ENCODE data around the gene THAP4. TPM values are rescaled to one million over a fixed set of nuclear protein-coding genes. Genes with fewer than 3 reads are reported as not detected.
"Not testable (repeated sequence)": the region's sequence is repeated elsewhere in the genome, so short reads cannot be mapped to it uniquely, and the experiment has no call there.

Gene THAP4
- total RNA-seq, 3 donors from 2014 or later, result 58.6 to 61.8 (median 59.0) TPM

DNA sequence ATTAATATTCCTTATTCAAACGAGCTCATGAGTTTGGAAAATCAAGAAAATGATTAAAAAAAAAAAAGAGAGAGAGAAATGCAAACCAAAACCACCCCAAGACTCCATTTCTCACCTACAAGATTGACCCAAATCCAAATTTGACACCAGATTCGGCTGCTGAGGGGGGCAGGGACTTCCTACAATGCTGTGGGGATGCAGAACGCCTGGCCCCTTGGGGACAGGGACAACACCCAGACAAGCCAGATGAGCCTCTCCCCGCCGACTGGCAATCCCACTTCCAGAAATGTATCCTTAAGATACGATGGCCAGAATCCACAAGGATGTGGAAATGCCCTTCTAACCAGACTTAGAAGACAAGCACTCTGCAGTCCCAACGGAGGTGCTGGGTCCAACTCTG, 57.7 kb downstream of the THAP4 start:
- Mint-ChIP-seq H3K9me3 (no peaks in the 10 kb centered on the region), H3K4me3 (no peak overlapping the region), H3K4me1 (ENCODE audit: low read depth) (no peaks in the 10 kb centered on the region), H3K27me3 (ENCODE audit: low read depth) (no peaks in the 10 kb centered on the region), H3K36me3 (ENCODE audit: insufficient read depth) (peaks cover 27% of the 10 kb centered on the region)
- no peak for DNase-seq
- ATAC-seq, result no peak

DNA sequence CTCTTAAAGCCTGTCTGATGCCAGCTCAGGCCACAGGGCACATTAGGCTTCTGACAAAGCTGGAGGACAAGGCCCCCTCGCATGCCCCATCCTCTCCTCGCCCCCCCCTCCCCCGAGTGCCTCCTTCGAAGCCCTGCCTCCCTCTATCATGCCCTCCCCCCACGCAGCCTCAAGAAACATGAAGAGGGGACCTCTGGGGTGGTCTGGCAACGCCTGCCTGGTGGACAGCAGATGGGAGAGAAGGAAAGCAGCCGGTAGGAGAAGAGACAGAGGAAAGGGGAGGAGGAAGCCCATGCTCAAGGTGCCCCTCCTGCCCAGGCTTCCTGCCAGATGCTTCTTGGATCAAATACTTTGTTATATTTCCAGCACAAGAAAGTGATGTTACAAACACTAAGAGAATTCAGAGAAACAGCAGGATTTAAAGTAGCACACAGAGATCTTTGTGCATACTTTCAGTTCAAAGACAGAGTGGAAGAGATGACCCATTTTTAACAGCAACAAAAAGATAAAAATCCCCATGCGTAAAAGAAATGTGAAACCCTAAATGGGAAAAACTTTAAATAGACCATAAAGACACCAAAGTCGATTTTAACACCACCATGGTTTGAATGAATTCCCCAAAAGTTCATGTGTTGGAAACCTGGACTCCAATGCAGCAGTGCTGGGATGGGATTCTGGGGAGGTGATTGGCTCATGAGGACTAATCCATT, 59.4 kb downstream of the THAP4 start:
- no peaks in the 10 kb centered on the region for H3K9me3 Mint-ChIP-seq
- no peak for DNase-seq
- no peaks in the 10 kb centered on the region for H3K4me1 Mint-ChIP-seq (ENCODE audit: low read depth)
- no peaks in the 10 kb centered on the region for H3K27me3 Mint-ChIP-seq (ENCODE audit: low read depth)
- no peak overlapping the region for H3K4me3 Mint-ChIP-seq
- ATAC-seq, result no peak
- peaks cover 14% of the 10 kb centered on the region for H3K36me3 Mint-ChIP-seq (ENCODE audit: insufficient read depth)

DNA sequence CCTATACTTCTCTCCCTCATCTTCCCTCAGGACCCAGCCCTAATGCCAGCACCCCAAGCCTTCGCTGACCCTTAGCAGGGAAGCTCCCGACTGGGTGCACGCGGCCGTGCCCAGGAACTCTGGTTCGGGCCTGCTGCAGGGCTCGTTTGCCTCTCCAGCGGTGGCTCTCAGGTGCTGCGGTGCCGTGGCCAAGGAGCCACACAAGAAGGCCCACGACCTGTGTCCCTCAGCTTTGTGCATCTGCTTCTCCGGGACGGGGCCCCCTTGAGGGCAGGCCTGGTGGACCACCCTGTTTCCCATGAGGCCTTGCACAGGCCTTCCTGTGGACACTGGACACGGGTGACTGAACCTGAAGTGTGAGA, 60.7 kb downstream of the THAP4 start:
- ATAC-seq, result no peak
- peaks cover 8% of the 10 kb centered on the region for H3K36me3 Mint-ChIP-seq (ENCODE audit: insufficient read depth)
- H3K9me3 Mint-ChIP-seq, result no peaks in the 10 kb centered on the region
- no peak overlapping the region for H3K4me3 Mint-ChIP-seq
- DNase-seq, result no peak
- H3K4me1 Mint-ChIP-seq (ENCODE audit: low read depth), result no peaks in the 10 kb centered on the region
- H3K27me3 Mint-ChIP-seq (ENCODE audit: low read depth), result no peaks in the 10 kb centered on the region

DNA sequence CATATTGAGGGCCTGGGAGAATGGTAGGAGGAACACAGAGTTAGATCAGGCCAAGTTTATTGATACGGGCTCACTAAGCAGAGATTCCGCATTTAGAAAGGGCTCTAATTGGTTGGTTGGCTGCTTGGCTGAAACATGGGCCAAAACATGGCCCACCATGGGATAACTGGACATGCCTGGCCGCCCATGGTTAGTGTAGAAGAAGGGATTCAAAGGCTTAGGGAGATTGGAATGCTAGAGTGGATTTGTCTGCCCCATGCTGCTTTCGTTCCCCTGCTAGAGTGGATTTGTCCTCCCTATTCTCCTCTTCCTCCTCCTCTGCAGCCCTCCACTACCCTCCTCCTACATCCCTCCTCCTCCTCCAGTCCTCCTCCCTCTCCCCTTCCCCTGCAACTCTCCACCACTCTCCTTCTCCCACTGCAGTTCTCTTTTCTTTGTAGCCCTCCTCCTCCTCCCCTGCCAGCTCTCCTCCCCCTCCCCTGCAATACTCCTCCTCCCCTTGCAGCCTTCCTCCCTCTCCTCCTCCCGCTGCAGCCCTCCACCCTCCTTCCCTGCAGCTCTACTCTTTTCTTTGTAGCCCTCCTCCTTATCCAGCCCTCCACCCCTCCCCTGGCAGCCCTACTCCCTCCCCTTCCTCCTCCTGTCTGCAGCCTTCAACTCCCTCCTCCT, 61.2 kb downstream of the THAP4 start:
- DNase-seq (no peak), ATAC-seq (no peak)
- Mint-ChIP-seq H3K9me3 (no peaks in the 10 kb centered on the region), H3K4me1 (ENCODE audit: low read depth) (no peaks in the 10 kb centered on the region), H3K4me3 (no peak overlapping the region), H3K36me3 (ENCODE audit: insufficient read depth) (peaks cover 8% of the 10 kb centered on the region), H3K27me3 (ENCODE audit: low read depth) (no peaks in the 10 kb centered on the region)

DNA sequence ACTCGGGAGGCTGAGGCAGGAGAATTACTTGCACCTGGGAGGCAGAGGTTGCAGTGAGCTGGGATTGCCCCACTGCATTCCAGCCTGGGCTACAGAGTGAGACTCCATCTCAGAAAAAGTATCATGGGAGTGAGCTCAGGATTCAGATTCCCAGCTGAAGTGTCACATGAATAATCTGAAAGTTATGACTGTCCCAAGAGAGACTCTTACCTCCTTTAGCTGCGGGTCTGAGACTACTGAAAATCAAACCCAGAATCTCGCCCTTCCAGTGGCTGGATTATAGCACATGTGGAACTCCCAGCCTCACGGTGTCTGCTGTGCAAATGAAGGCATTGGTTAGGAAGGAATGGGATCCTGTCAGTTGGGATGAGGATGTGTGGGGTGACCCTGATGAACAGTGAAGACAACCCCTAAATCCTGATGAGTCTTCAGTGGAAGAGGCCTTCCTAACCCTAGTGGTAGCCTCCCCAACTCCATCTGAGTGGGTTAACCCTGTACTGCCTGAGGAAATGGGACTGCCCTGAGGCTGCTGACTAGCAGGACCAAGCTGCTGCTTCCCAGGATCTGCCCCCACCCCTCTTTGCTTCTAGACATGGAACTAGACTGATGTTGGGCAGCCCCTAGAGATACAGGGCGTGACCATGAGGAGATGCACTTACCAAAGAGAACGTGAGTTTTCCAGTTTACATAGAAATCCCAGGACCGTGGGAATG, 61.9 kb downstream of the THAP4 start:
- H3K4me3 Mint-ChIP-seq, result no peak overlapping the region
- no peaks in the 10 kb centered on the region for H3K4me1 Mint-ChIP-seq (ENCODE audit: low read depth)

DNA sequence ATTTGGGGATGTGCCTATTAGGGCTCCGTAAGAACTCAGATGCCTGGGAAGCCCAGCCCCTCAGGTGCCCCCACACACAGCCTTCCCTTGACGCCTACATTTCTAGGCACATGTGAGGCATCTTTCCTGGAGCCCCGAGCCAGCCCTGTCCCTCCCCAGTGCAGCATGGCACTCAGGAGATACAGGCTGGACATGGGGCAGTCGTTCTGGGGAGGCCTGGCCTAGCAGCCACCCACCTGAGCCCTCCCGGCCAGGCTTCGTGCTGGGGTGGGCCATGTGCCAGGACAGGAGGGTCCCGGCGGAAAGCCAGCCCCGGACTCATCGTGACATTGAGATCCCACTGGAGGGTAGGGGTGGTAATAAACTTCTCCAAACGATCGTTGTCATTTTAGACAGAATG, 63.2 kb downstream of the THAP4 start:
- no peak for ATAC-seq

More for the DNA sequence above, 61.9 kb downstream of the THAP4 start:
- DNase-seq (no peak), ATAC-seq (no peak)
- H3K27me3 Mint-ChIP-seq (ENCODE audit: low read depth), result no peaks in the 10 kb centered on the region
- peaks cover 8% of the 10 kb centered on the region for H3K36me3 Mint-ChIP-seq (ENCODE audit: insufficient read depth)
- H3K9me3 Mint-ChIP-seq, result no peaks in the 10 kb centered on the region

DNA sequence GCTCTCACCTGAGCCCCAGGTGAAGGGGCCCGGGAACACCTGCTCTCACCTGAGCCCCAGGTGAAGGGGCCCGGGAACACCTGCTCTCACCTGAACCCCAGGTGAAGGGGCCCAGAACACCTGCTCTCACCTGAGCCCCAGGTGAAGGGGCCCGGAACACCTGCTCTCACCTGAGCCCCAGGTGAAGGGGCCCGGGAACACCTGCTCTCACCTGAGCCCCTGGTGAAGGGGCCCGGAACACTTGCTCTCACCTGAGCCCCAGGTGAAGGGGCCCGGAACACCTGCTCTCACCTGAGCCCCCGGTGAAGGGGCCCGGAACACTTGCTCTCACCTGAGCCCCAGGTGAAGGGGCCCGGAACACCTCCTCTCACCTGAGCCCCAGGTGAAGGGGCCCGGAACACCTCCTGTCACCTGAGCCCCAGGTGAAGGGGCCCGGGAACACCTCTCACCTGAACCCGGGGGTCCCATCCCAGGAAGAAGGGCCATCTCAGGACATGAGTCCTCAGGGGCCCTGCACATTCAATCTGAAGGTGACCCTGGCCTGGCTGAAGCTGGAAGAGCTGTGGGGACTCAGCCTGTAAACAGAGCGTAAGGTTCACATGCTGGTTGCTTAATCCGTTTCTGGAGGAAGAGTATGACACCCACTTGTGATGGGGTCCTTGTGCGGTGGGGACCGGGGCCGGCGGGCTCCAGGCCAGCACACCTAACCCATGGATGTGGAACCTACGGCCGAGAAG, 63.9 kb downstream of the THAP4 start:
- H3K4me3 Mint-ChIP-seq; H3K9me3 Mint-ChIP-seq; ATAC-seq; H3K27me3 Mint-ChIP-seq (ENCODE audit: low read depth); DNase-seq; H3K4me1 Mint-ChIP-seq (ENCODE audit: low read depth); H3K36me3 Mint-ChIP-seq (ENCODE audit: insufficient read depth): not testable (repeated sequence)

More for the DNA sequence above, 63.2 kb downstream of the THAP4 start:
- H3K4me1 Mint-ChIP-seq (ENCODE audit: low read depth), result no peaks in the 10 kb centered on the region
- H3K9me3 Mint-ChIP-seq, result no peaks in the 10 kb centered on the region
- H3K36me3 Mint-ChIP-seq (ENCODE audit: insufficient read depth), result peaks cover 6% of the 10 kb centered on the region
- H3K4me3 Mint-ChIP-seq, result no peak overlapping the region
- DNase-seq, result no peak
- H3K27me3 Mint-ChIP-seq (ENCODE audit: low read depth), result no peaks in the 10 kb centered on the region

DNA sequence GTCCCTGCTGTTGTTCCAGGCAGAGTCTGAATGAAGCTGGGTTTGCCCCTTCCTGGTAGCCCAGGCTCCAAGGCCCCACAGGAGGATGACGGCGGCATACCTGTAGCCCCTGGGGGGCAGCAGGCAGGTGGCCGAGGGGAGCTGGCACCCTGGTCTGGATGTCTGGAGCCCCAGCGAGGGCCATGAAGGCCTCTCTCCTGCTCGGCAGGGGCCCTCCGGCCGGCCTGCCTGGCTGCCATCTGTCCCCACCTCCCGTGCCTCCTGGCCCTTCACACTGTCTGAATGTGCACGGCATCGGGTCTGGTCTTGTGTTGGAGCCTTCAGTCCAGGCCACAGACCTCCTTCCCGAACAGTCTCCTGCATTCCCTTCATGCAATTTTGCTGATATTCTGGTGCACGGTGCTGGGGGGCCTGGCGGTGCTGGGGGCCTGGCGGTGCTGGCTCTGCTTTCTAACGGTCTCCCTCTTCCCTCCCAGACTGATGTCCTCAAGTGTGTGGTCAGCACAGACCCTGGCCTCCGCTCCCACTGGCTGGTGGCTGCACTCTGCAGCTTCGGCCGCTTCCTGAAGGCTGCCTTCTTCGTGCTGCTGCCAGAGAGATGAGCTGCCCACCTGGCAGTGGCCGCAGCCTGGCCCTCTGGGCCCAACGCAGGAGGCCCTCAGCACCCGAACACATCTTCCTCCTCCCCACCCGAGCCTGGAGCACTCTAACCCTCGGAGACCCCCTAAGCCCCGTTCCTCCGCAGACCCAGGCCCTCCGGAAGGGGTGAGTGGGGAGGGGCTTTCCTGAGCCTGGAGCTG, 64.9 kb downstream of the THAP4 start:
- Mint-ChIP-seq H3K27me3 (ENCODE audit: low read depth) (no peaks in the 10 kb centered on the region), H3K9me3 (no peaks in the 10 kb centered on the region), H3K4me1 (ENCODE audit: low read depth) (no peaks in the 10 kb centered on the region), H3K36me3 (ENCODE audit: insufficient read depth) (peaks cover 4% of the 10 kb centered on the region), H3K4me3 (no peak overlapping the region)
- DNase-seq, result no peak
- no peak for ATAC-seq

DNA sequence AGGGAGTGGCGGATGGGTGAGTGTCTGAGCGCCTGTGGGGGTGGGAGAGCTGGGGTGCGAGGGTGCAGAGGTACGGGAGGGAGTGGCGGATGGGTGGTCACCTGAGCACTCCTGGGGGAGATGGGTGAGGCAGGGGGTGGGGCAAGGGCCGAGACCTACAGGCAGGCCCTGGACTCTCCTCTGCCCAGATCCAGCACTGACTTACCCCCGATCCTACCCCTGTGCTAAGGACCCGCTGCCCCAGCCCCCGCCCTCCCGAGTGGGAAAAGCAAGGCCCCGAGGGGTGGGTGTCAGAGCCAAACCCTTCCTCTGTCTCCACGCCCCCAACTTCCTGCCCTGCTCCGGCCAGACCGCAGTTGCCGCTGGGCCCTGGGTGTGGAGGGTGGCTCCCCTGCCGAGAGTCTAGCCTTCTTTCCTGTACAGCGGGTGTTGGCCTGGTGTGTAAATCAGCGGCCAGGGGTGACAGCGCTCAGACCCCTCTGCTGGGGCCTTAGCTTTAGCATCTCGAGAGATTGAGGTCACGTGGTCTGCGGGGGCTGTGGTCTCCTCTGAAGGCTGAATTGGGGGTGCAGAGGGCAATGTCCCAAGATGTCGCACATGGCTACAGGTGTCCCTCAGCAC, 65.9 kb downstream of the THAP4 start:
- Mint-ChIP-seq H3K36me3 (ENCODE audit: insufficient read depth) (peaks cover 4% of the 10 kb centered on the region), H3K4me1 (ENCODE audit: low read depth) (no peaks in the 10 kb centered on the region)
- ATAC-seq, result no peak

DNA sequence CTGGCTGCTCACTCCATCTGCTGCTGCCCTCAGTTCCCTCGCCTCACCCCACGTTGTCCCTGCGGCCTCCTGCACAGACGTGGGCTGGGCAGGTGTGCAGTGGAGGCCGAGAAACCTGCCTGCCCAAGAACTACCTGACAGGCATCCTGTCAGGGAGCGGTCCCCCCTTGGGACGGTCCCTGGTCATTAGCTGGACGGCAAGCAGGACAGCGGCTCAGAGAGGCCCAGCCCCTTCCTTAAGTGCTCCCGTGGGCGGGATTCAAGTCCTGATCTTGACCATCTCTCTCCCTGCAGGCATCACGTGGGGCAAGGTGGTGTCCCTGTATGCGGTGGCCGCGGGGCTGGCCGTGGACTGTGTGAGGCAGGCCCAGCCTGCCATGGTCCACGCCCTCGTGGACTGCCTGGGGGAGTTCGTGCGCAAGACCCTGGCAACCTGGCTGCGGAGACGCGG, 67.1 kb downstream of the THAP4 start:
- Mint-ChIP-seq H3K9me3 (no peaks in the 10 kb centered on the region), H3K4me1 (ENCODE audit: low read depth) (no peaks in the 10 kb centered on the region), H3K4me3 (no peak overlapping the region), H3K36me3 (ENCODE audit: insufficient read depth) (peaks cover 2% of the 10 kb centered on the region), H3K27me3 (ENCODE audit: low read depth) (no peaks in the 10 kb centered on the region)
- no peak for DNase-seq
- no peak for ATAC-seq

More for the DNA sequence above, 65.9 kb downstream of the THAP4 start:
- DNase-seq, result no peak
- Mint-ChIP-seq H3K27me3 (ENCODE audit: low read depth) (no peaks in the 10 kb centered on the region), H3K9me3 (no peaks in the 10 kb centered on the region), H3K4me3 (no peak overlapping the region)

DNA sequence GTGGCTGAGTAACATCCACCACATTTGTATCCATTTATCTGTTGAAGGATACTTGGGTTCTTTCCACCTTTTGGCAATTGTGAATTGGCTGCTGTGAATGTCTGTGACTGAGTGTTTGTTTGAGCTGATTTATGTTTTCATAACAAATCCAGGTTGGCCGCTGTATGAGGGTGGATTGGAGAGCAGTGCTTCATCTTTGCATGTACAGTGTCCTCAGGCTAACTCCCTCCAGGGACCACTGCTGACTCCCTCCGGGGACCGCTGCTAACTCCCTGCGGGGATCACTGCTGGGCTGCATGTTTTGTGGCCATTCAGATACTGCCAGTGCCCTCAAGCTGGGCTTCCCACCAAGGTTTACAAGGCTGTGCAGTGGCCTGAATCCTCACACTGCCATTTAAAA, 68.2 kb downstream of the THAP4 start:
- Mint-ChIP-seq H3K27me3 (ENCODE audit: low read depth) (no peaks in the 10 kb centered on the region), H3K36me3 (ENCODE audit: insufficient read depth) (peaks cover 2% of the 10 kb centered on the region), H3K4me1 (ENCODE audit: low read depth) (no peaks in the 10 kb centered on the region), H3K9me3 (no peaks in the 10 kb centered on the region), H3K4me3 (no peak overlapping the region)
- no peak for ATAC-seq
- no peak for DNase-seq

DNA sequence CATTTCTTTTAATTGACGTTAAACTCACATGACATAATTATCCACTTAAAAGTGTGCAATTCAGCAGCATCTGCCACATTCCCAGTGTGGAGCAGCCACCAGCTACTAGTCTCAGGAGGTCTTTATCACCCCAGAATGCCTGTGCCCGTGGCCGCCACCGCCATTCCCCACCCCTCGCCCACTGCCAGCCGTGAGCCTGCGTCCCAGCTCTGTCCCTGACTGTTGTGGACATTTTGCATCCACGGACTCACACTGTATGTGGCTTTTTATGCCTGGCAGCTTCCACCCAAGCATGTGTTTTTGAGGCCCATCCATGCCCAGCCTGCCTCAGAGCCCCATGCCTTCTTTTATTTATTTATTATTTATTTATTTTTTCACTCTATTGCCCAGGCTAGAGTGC, 69.2 kb downstream of the THAP4 start:
- no peak for ATAC-seq
- no peaks in the 10 kb centered on the region for H3K9me3 Mint-ChIP-seq
- peaks cover 3% of the 10 kb centered on the region for H3K27me3 Mint-ChIP-seq (ENCODE audit: low read depth)

DNA sequence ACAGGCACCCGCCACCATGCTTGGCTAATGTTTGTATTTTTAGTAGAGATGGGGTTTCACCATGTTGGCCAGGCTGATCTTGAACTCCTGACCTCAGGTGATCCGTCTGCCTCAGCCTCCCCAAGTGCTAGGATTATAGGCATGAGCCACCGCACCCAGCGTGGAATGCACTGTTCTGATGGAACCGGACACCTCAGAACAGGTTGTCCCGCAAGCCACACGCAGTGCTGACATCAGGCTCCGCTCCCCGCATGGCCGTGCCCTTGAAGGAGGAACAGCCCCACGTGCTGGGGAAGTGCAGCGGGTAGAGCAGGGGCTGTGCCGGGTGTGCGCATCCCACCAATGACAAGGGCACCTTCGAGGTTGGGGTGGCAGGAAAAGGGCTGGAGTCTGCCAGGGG, 69.7 kb downstream of the THAP4 start:
- not testable (repeated sequence) for ATAC-seq; H3K4me1 Mint-ChIP-seq (ENCODE audit: low read depth); H3K36me3 Mint-ChIP-seq (ENCODE audit: insufficient read depth); H3K4me3 Mint-ChIP-seq; DNase-seq; H3K9me3 Mint-ChIP-seq; H3K27me3 Mint-ChIP-seq (ENCODE audit: low read depth)

More for the DNA sequence above, 69.2 kb downstream of the THAP4 start:
- H3K4me3 Mint-ChIP-seq, result no peak overlapping the region
- no peak for DNase-seq
- H3K4me1 Mint-ChIP-seq (ENCODE audit: low read depth), result no peaks in the 10 kb centered on the region
- peaks cover 2% of the 10 kb centered on the region for H3K36me3 Mint-ChIP-seq (ENCODE audit: insufficient read depth)
